ENCODE measurements around the gene HOXD3.

- TF ChIP-seq PHF8 (IDR thresholded peaks at IDR 0.05; ENCODE audit: borderline replicate concordance, low read depth) (no peak), REST (IDR thresholded peaks at IDR 0.05) (no peak), CTCF (IDR thresholded peaks at IDR 0.05) (no peak)
Observed at GRCh38 chr2:176199902-176200301, 42.8 kb downstream of the HOXD3 start.

Data from A549 (cell line).